Fibroblast of lung (primary cell): Measurements from ENCODE around the gene NKAIN1.

Experiments used
- CTCF ChIP-seq, 2 donors: IDR thresholded peaks in 1 of 2; conservative IDR thresholded peaks in 1 of 2; 1 replicate in 1 of 2; 2 replicates in 1 of 2; pipeline ENCODE4 v1.5.1; 2011 to 2012; ENCODE audit warnings: low read length in 2 of 2, control low read depth in 1 of 2, inconsistent platforms in 1 of 2, low read depth in 1 of 2, mild to moderate bottlenecking in 1 of 2
- EZH2 ChIP-seq: IDR thresholded peaks from 2 replicates; pipeline ENCODE4 v1.5.1; 2012; ENCODE audit warnings: low read length, control low read depth, mild to moderate bottlenecking; ENCODE audit errors: missing control alignments

GRCh38 chr1:31239653-31240241, at the start of gene NKAIN1:
- TF ChIP-seq CTCF (conservative IDR thresholded peaks at IDR 0.05 in 1 of 2, IDR thresholded peaks at IDR 0.05 in 1 of 2; ENCODE audit: low read depth in 1 of 2, low read length in 2 of 2) (no peak), EZH2 (no peak)
